Suprapubic skin (tissue), 3 donors: ENCODE data around the gene SMPD3.

Experiments
- CTCF ChIP-seq, 2 donors: fragments of 200-600 bp in 1 of 2; fragments of 450-650 bp in 1 of 2; sonication (generic) in 1 of 2; IDR thresholded peaks; one replicate each; pipeline ENCODE4 v1.5.1; 2016 to 2019; ENCODE audit warnings: antibody characterized with exemption in 2 of 2, mild to moderate bottlenecking in 1 of 2, moderate library complexity in 1 of 2
- POLR2A ChIP-seq, 2 donors: fragments of 450-650 bp; IDR thresholded peaks; one replicate each; pipeline ENCODE4 v1.6.1; 2017; ENCODE audit warnings: antibody characterized with exemption in 2 of 2, mild to moderate bottlenecking in 2 of 2, moderate library complexity in 2 of 2

GRCh38 chr16:68459457-68459856 is 11.1 kb upstream of the SMPD3 start:
- no peak for TF ChIP-seq POLR2A (IDR thresholded peaks at IDR 0.05)
- no peak for TF ChIP-seq CTCF (IDR thresholded peaks at IDR 0.05)
